ENCODE results near the gene KCNA2.

- TF ChIP-seq CTCF (IDR thresholded peaks at IDR 0.05): no peak
- no peak for TF ChIP-seq REST (IDR thresholded peaks at IDR 0.05; ENCODE audit: insufficient read depth in 1 of 2, low read depth in 2 of 2, low read length in 1 of 2)
- TF ChIP-seq POLR2AphosphoS5 (IDR thresholded peaks at IDR 0.05; ENCODE audit: low read depth, low read length): no peak
Measured at GRCh38 chr1:110555807-110556470, 50.2 kb downstream of the KCNA2 start.

Measured in Panc1 (cell line).